ENCODE measurements around the gene POLA1.
"Not testable (repeated sequence)": the region's sequence is repeated elsewhere in the genome, so short reads cannot be mapped to it uniquely, and the experiment has no call there.

The POLA1 gene

GRCh38 chrX:24799078-24799477 is 105.4 kb downstream of the POLA1 start:
- no peak for DNase-seq

DNA sequence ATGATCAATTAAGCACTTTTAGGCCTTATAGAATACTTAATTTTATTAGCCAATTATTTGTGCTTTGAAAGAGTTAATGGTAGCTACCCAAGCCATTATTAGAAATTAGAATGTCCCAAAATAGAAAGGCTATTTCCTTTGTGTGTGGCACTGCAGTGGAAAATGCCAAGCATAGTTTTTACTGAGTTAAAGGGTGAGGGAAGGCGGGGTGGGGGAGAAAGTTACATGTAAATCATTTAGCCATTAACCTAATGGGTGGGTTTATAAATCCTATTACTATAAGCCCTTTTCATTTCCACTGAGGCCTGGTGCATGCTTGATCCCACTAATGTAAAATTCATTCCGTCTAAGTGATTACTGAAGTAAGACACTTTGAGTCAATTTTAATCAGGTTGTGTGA is 105.8 kb downstream of the POLA1 start:
- no peak for DNase-seq

DNA sequence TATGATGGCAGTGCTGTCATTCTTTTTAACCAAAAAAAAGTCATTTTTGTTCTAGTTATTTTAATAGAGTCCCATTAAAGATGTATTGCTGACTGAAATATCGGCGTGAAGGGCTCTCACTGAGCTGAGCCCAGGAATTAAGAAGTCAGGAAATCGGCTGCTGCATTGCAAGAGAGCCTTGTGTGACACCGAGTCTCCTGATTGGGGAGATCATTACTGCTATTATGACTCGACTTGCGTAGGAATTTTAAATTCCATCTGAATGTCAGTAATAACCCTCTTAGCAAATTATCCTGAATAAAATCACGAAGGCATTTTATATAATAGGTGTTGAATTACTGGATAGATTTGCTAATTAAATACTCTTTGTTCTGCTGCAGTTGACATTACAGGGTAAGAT is 111.5 kb downstream of the POLA1 start:
- DNase-seq = no peak

GRCh38 chrX:24819807-24820206 is 126.1 kb downstream of the POLA1 start:
- DNase-seq = not testable (repeated sequence)

- no peak for DNase-seq
Measured at GRCh38 chrX:24828147-24828546, 134.4 kb downstream of the POLA1 start.

- no peak for DNase-seq
Measured at GRCh38 chrX:24828600-24828999, 134.9 kb downstream of the POLA1 start.

- DNase-seq = no peak
Measured at GRCh38 chrX:24833695-24834094, 140.0 kb downstream of the POLA1 start.

DNA sequence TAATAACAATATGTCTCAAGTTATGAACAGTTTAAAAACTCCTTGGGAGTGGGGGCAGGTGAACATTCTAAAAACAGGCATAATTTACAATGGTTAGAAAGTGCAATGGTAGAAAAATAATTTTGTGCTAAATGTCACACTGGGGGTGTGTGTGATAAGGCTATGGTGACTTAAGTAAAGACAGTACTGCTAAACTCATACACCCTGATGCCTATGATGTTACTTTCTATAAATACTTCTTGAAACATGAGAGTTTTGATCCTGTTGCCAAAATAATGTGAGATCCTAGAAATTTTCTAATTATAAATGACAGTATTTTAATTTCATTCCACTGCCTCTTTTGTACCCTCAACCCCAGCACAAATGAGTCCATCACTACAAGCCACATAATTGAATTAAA is 144.2 kb downstream of the POLA1 start:
- no peak for DNase-seq

- peak; percentile 0 for DNase-seq
Measured at GRCh38 chrX:24838629-24839028, 144.9 kb downstream of the POLA1 start.

GRCh38 chrX:24839331-24839730 is 145.6 kb downstream of the POLA1 start:
- no peak for DNase-seq

GRCh38 chrX:24842486-24842885 is 148.8 kb downstream of the POLA1 start:
- DNase-seq = no peak

DNA sequence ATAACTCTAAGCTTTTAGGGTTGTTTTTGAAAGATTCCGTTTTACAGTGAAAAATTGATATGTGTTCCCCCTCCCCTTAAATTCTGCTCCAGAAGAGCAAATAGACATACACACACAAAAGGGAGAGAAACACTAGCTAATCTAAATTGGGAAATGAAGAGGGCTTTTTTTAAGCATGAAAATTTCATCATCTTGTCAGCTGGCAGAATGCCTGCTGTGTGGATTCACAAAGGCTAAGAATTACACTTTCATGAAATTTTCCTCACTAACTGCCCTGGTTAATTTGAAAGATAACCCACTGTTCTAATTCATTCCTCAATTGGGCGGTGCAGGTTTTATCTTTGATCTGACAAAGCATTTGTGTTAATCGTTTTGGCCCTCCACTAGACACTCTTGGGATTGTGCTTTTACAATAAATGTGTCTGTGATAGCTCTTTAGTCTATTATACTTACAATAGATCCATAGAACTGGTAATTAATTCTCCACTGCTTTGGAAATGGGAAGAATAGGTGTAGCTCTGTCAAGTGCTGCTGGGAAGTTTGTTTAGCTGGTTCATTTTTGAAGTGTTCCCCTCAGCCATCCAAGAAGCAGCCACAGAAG is 152.9 kb downstream of the POLA1 start:
- DNase-seq = peak; percentile 13

DNA sequence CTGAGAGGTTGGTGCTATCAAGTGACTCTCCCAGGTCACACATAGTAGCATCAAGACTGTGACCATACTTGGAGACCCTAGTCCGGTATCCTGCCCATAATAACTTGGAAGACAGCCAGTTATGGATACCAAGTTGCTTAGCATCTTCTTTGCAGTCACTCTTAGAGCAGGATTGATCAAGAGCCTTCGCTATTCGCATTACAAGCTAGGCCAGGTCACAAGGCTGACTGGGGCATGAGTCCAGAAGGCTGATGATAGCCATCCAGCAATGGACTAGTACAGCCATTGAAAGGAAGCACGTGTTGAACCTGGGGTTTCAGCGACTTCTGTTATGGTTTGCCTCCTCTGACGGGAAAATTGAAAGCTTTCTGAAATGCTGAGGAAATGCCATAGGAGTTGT is 157.6 kb downstream of the POLA1 start:
- no peak for DNase-seq

- DNase-seq = no peak
Measured at GRCh38 chrX:24851780-24852179, 158.1 kb downstream of the POLA1 start.

- no peak for DNase-seq
Measured at GRCh38 chrX:24858004-24858746, 164.5 kb downstream of the POLA1 start.

GRCh38 chrX:24859211-24859841 is 165.6 kb downstream of the POLA1 start:
- no peak for DNase-seq

- DNase-seq = no peak
Measured at GRCh38 chrX:24860140-24860539, 166.4 kb downstream of the POLA1 start.

GRCh38 chrX:24862343-24862742 is 168.6 kb downstream of the POLA1 start:
- no peak for DNase-seq

GRCh38 chrX:24863779-24864178 is 170.1 kb downstream of the POLA1 start:
- DNase-seq = not testable (repeated sequence)

DNA sequence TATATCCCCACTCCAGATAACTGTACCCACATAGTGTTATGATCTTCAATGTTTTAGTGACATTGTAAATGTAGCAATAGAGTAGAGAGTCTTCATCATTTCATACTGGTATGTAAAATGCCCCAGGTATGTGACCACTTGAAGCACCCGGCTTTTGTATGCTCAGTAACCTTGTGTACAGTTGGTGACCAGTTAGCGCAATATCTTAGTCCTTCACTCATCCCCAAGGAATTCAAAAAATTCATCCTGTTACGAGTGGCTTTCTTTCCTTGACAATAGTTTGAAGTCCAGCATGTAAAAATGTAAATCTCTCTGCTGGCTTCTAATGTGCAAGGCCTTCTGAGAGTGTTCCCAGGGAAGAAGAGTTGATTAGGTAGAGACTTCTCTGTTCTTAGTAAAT is 176.4 kb downstream of the POLA1 start:
- no peak for DNase-seq

DNA sequence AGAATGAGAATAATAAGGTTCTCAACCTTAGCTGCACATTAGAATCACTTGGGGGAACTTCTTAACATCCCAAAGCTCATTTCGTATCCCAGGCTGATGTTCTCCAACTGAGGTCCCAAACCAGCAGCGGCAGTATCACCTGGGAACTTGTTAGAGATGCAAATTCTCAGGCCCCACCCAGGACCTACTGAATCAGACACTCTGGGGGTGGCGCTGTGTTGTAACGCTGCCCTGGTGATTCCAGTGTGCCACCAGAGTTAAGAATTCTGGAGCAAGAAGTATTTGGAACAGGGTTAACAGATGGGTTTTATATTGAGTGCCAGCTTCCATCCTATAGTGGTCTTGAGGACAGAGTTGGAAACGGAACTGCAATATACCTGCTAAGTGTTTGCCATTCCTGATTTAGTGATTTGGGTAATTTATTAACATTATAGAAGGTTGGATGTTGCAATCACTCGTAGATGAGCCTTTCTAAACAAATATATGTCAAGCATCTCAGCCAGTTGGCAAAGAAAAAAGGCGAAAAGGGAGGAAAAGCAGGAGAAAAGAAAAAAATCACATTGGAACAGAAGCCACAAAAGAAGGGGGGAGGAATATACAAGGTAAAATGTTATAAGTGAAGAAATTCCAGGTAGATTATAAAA is 181.0 kb downstream of the POLA1 start:
- no peak for DNase-seq

- DNase-seq = peak; percentile 13
Measured at GRCh38 chrX:24876530-24877287, 183.0 kb downstream of the POLA1 start.

DNA sequence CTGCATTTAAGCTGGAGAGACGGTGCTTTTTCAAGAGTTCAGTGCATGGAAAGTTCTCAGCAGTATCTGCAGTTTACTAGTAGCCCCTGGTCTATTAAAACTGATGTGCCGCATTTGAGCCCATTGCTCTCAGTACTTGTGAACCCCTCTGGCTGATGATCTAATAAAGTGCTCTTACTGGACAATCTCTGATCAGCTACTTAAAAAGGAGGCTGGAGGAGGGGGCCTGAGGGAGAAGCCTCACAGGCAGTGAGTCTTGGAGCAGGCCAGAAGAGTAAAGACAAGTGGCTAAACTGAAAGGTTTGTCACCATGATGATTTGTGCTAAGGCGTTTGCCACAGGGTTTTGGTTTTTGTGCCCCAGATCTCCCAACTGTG is 183.6 kb downstream of the POLA1 start:
- DNase-seq = no peak

All from NCI-H774 (cell line).